Measurements from ENCODE around the gene RNF217. TPM values are rescaled to one million over a fixed set of nuclear protein-coding genes. Genes with fewer than 3 reads are reported as not detected.

The RNF217 gene
- total and polyA plus RNA-seq, 8 donors, result 1.9 to 32.7 (median 11.2) TPM

- H3K4me3 ChIP-seq, result no peak overlapping the region
- no peak for TF ChIP-seq EP300 (IDR thresholded peaks at IDR 0.05)
- no peak for TF ChIP-seq POLR2AphosphoS5 (IDR thresholded peaks at IDR 0.05)
- no peak for TF ChIP-seq POLR2A (IDR thresholded peaks at IDR 0.05)
- no peak for TF ChIP-seq CTCF (IDR thresholded peaks at IDR 0.05)
- H3K36me3 ChIP-seq, result no peaks in the 10 kb centered on the region
- H3K27me3 ChIP-seq, result no peaks in the 10 kb centered on the region
- no peaks in the 10 kb centered on the region for H3K4me1 ChIP-seq
- no peak for DNase-seq
- intact Hi-C loops (cut with DNase I; ENCODE audit: low total_unique reads), result loop anchor here (10.0 kb wide), 1 partner anchor 75 kb away; no protein-coding TSS in a partner anchor
- no peak overlapping the region for H3K27ac ChIP-seq
- 79 to 93% (median 88%) methylated on average over 3 of the region's 3 CpGs for WGBS, 5 donors
- H3K9me3 ChIP-seq, result no peaks in the 10 kb centered on the region
Measured at GRCh38 chr6:124949706-124950105, 12.5 kb upstream of the RNF217 start.

- Histone ChIP-seq H3K9me3 (no peaks in the 10 kb centered on the region), H3K27ac (no peak overlapping the region), H3K36me3 (no peaks in the 10 kb centered on the region), H3K4me1 (no peaks in the 10 kb centered on the region), H3K27me3 (no peaks in the 10 kb centered on the region), H3K4me3 (no peak overlapping the region)
- TF ChIP-seq EP300 (IDR thresholded peaks at IDR 0.05) (no peak), POLR2A (IDR thresholded peaks at IDR 0.05) (no peak), CTCF (IDR thresholded peaks at IDR 0.05) (no peak), POLR2AphosphoS5 (IDR thresholded peaks at IDR 0.05) (no peak)
- intact Hi-C loops (cut with DNase I; ENCODE audit: low total_unique reads), result loop anchor here (10.0 kb wide), 1 partner anchor 79 kb away; no protein-coding TSS in a partner anchor
- no peak for DNase-seq
- 87 to 99% (median 98%) methylated on average over 1 of the region's 1 CpG for WGBS, 5 donors
Measured at GRCh38 chr6:124953808-124954207, 8.4 kb upstream of the RNF217 start.

- no peaks in the 10 kb centered on the region for H3K27me3 ChIP-seq
- peaks cover 0 to 3% (median under 1%) of the 10 kb centered on the region in 4 donors for H3K4me1 ChIP-seq
- DNase-seq, result peak in 1 of 2 donors; percentile 29
- H3K36me3 ChIP-seq, result no peaks in the 10 kb centered on the region
- no peak overlapping the region for H3K4me3 ChIP-seq
- no peaks in the 10 kb centered on the region for H3K9me3 ChIP-seq
- no peak overlapping the region for H3K27ac ChIP-seq
- TF ChIP-seq EP300 (IDR thresholded peaks at IDR 0.05) (no peak), POLR2A (IDR thresholded peaks at IDR 0.05) (no peak), POLR2AphosphoS5 (IDR thresholded peaks at IDR 0.05) (no peak), CTCF (IDR thresholded peaks at IDR 0.05) (no peak)
- WGBS, 5 donors, result 50 to 73% (median 64%) methylated on average over 4 to 7 of the region's 7 CpGs
- intact Hi-C loops (cut with DNase I; ENCODE audit: low total_unique reads), result loop anchor here (10.0 kb wide), 1 partner anchor 80 kb away; no protein-coding TSS in a partner anchor
Measured at GRCh38 chr6:124955108-124955856, 7.0 kb upstream of the RNF217 start.

- H3K4me3 ChIP-seq, result no peak overlapping the region
- H3K4me1 ChIP-seq, result peaks cover 0 to 10% (median 4%) of the 10 kb centered on the region in 4 donors
- no peaks in the 10 kb centered on the region for H3K36me3 ChIP-seq
- 67 to 90% (median 82%) methylated on average over 3 to 6 of the region's 6 CpGs for WGBS, 5 donors
- no peak for DNase-seq
- no peaks in the 10 kb centered on the region for H3K9me3 ChIP-seq
- no peak overlapping the region for H3K27ac ChIP-seq
- intact Hi-C loops (cut with DNase I; ENCODE audit: low total_unique reads), result loop anchor here (10.0 kb wide), 1 partner anchor 81 kb away; no protein-coding TSS in a partner anchor
- no peaks in the 10 kb centered on the region for H3K27me3 ChIP-seq
- no peak for TF ChIP-seq CTCF (IDR thresholded peaks at IDR 0.05)
- TF ChIP-seq POLR2A (IDR thresholded peaks at IDR 0.05), result no peak
- TF ChIP-seq EP300 (IDR thresholded peaks at IDR 0.05), result no peak
- TF ChIP-seq POLR2AphosphoS5 (IDR thresholded peaks at IDR 0.05), result no peak
Measured at GRCh38 chr6:124956018-124956417, 6.2 kb upstream of the RNF217 start.
